Forelimb muscle (tissue), 1 donor: ENCODE measurements around the gene GSDMA. TPM values are rescaled to one million over a fixed set of nuclear protein-coding genes. Genes with fewer than 3 reads are reported as not detected.
"Not testable (repeated sequence)": the region's sequence is repeated elsewhere in the genome, so short reads cannot be mapped to it uniquely, and the experiment has no call there.

Experiments used
- DNase-seq: peaks from one replicate; pipeline ENCODE4 v3.0.0-alpha.2; 2013; ENCODE audit warnings: low read depth
- polyA plus RNA-seq: library from polyadenylated mRNA; unstranded; fragments of 120-200 nt; gene quantifications from one replicate; pipeline ENCODE4 v1.2.1, GENCODE V29; 2013; ENCODE audit not compliant: insufficient read length

Gene GSDMA
- polyA plus RNA-seq, 1 donor = 0.16 TPM

- DNase-seq = no peak
These were observed 34.0 kb downstream of the GSDMA start for GRCh38 chr17:39996800-39997199.

- DNase-seq = no peak
These were observed 34.7 kb downstream of the GSDMA start for GRCh38 chr17:39997543-39997942.

DNA sequence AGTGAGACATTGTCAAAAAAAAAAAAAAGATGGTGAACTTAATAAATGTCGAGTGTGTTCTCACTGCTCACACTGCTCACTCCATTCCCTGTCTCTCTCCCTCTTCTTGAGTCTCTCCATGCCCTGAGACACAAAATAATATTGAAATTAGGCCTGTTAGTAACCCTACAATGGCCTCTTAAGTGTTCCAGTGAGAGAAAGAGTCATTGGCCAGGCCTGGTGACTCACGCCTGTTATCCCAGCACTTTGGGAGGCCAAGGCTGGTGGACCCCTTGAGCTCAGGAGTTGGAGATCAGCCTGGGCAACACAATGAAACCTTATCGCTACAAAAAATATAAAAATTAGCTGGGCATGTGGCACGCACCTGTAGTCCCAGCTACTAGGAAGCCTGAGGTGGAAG, 36.3 kb downstream of the GSDMA start:
- no peak for DNase-seq

DNA sequence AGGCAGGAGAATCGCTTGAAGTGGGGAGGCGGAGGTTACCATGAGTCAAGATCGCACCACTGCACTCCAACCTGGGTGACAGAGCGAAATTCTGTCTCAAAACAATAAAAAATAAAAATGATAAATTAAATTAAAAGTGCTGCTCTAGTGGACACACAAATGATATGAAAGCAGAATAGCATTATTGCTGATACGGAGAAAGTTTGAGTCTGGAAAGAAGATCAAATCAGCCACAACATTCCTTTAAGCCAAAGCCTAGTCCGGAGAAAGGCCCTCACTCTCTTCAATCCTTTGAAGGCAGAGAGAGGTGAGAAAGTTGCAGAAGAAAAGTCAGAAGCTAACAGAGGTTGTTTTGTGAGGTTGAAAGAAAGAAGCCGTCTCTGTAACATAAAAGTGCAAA, 37.4 kb downstream of the GSDMA start:
- DNase-seq = no peak

- DNase-seq = not testable (repeated sequence)
These were observed 38.5 kb downstream of the GSDMA start for GRCh38 chr17:40001335-40001734.

DNA sequence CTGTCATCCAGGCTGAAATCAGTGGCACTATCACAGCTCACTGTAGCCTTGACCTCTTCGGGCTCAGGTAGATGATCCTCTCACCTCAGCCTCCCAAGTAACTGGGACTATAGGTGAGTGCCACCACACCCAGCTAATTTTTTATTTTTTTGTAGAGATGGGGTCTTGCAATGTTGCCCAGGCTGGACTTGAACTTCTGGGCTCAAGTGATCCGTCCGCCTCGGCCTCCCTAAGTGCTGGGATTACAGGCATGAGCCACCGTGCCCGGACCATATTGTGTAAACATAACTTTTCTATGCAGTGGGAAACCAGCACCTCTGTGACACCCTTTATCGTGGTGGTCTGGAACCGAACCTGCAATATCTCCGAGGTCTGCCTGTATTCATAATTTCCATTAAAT, 41.3 kb downstream of the GSDMA start:
- DNase-seq = no peak

DNA sequence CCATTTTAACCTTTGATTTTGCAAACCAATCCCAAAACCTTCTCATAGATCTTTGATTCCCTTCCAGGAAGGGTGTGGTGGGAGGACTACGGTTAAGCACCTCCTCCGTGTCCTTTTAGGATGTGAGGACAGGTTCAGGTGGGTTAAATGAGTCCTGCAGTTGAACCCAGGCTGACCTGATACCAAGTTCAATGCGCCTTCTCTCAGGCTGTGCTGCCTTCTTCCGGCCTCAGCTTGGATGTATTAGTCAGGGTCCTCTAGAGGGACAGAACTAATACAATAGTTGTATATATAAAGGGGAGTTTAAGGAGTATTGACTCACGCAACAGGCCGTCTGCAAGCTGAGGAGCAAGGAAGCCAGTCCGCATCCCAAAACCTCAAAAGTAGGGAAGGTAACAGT, 41.9 kb downstream of the GSDMA start:
- DNase-seq = no peak

DNA sequence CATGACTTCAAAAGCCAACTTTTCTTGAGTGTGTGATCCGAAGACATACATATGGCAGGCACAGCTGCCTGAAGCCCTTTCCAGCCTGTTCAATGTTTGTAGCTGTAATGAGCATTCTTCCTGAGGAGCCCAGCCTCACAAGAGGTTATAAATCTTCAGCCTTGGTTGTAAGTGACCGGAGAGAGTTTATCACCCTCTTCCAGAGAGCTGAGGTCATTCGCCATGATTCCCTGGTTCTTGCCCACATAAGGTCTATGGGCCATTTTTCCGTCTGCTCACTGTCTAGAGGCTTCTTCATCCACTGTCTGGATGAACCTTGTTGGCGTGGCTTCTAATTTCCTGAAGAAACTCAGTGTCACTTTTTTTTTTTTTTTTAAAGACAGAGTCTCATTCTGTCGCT, 42.7 kb downstream of the GSDMA start:
- no peak for DNase-seq

DNA sequence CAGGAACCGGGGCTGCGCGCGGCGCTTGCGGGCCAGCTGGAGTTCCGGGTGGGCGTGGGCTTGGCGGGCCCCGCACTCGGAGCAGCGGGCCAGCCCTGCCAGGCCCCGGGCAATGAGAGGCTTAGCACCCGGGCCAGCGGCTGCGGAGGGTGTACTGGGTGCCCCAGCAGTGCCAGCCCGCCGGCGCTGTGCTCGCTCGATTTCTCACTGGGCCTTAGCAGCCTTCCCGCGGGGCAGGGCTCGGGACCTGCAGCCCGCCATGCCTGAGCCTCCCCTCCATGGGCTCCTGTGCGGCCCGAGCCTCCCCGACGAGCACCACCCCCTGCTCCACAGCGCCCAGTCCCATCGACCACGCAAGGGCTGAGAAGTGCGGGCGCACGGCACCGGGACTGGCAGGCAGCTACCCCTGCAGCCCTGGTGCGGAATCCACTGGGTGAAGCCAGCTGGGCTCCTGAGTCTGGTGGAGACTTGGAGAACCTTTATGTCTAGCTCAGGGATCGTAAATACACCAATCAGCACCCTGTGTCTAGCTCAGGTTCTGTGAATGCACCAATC, 48.2 kb downstream of the GSDMA start:
- DNase-seq = not testable (repeated sequence)

DNA sequence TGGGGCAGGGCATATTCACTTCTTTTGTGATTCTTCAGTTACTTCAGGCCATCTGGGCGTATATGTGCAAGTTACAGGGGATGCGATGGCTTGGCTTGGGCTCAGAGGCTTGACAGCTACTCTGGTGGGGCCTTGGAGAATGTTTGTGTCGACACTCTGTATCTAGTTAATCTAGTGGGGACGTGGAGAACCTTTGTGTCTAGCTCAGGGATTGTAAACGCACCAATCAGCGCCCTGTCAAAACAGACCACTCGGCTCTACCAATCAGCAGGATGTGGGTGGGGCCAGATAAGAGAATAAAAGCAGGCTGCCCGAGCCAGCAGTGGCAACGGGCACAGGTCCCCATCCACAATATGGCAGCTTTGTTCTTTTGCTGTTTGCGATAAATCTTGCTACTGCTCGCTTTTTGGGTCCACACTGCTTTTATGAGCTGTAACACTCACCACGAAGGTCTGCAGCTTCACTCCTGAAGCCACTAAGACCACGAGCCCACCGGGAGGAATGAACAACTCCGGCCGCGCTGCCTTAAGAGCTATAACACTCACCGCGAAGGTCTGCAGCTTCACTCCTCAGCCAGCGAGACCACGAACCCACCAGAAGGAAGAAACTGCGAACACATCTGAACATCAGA, 49.3 kb downstream of the GSDMA start:
- DNase-seq = not testable (repeated sequence)

GRCh38 chr17:40014375-40014980, 51.7 kb downstream of the GSDMA start:
- no peak for DNase-seq

DNA sequence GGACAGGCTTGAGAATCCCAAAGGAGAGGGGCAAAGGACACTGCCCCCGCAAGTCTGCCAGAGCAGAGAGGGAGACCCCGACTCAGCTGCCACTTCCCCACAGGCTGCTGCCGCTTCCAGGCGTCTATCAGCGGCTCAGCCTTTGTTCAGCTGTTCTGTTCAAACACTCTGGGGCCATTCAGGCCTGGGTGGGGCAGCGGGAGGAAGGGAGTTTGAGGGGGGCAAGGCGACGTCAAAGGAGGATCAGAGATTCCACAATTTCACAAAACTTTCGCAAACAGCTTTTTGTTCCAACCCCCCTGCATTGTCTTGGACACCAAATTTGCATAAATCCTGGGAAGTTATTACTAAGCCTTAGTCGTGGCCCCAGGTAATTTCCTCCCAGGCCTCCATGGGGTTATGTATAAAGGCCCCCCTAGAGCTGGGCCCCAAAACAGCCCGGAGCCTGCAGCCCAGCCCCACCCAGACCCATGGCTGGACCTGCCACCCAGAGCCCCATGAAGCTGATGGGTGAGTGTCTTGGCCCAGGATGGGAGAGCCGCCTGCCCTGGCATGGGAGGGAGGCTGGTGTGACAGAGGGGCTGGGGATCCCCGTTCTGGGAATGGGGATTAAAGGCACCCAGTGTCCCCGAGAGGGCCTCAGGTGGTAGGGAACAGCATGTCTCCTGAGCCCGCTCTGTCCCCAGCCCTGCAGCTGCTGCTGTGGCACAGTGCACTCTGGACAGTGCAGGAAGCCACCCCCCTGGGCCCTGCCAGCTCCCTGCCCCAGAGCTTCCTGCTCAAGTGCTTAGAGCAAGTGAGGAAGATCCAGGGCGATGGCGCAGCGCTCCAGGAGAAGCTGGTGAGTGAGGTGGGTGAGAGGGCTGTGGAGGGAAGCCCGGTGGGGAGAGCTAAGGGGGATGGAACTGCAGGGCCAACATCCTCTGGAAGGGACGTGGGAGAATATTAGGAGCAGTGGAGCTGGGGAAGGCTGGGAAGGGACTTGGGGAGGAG, 52.5 kb downstream of the GSDMA start, which contains the start of gene CSF3:
Gene CSF3 (plus strand): TSS at position 436 of the 993 bp plus-strand sequence. CDS start 35 bp downstream, at position 471.
- no peak for DNase-seq

DNA sequence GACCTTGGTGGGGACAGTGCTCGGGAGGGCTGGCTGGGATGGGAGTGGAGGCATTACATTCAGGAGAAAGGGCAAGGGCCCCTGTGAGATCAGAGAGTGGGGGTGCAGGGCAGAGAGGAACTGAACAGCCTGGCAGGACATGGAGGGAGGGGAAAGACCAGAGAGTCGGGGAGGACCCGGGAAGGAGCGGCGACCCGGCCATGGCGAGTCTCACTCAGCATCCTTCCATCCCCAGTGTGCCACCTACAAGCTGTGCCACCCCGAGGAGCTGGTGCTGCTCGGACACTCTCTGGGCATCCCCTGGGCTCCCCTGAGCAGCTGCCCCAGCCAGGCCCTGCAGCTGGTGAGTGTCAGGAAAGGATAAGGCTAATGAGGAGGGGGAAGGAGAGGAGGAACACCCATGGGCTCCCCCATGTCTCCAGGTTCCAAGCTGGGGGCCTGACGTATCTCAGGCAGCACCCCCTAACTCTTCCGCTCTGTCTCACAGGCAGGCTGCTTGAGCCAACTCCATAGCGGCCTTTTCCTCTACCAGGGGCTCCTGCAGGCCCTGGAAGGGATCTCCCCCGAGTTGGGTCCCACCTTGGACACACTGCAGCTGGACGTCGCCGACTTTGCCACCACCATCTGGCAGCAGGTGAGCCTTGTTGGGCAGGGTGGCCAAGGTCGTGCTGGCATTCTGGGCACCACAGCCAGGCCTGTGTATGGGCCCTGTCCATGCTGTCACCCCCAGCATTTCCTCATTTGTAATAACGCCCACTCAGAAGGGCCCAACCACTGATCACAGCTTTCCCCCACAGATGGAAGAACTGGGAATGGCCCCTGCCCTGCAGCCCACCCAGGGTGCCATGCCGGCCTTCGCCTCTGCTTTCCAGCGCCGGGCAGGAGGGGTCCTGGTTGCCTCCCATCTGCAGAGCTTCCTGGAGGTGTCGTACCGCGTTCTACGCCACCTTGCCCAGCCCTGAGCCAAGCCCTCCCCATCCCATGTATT, 53.5 kb downstream of the GSDMA start:
- DNase-seq = no peak

- no peak for DNase-seq
These were observed 54.7 kb downstream of the GSDMA start for GRCh38 chr17:40017422-40018080.

DNA sequence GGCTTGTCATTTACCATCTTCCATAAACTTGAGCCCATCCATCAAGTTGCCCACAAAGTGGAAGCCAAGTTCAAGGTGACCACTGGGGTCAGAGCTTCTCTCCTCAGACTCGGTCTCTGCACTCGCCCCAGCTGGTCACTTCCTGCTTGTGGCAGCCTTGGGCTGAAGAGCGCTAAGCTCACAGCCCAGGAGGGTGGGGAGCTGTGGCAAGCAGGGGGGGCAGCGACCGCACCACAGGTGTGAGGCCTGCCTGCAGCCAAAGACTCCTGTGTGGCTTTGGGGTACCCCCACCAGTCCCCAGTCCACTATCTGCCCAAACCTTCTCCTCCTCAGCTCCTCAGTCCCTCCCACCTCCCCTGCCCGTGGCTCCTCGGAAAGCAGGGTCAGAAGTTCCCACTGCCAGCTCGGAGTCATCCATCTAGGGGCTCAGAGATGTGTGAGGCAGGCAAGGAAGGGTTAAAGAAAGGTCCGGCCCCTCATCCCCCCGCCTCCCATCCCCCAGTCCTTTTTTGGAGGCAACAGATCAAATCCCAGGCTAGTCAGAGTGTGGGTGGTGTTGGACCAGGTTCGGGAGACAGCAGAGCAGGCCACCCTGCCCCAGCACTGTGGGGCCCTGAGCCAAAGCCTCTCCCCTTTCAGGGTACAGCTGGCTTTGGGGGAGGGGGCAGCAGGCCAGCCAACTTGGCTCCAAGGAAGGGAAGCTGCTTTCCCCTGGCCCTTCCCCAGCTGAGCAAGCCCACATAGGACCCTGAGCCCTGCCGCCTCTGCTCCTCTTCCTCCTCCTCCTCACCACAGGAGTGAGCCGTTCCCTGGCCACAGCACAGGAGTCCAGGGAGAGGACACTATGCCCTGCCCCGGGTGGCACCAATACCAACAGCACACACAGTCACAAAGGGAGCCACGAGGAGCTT, 55.7 kb downstream of the GSDMA start:
- no peak for DNase-seq

- no peak for DNase-seq
These were observed 56.6 kb downstream of the GSDMA start for GRCh38 chr17:40019140-40019991.

DNA sequence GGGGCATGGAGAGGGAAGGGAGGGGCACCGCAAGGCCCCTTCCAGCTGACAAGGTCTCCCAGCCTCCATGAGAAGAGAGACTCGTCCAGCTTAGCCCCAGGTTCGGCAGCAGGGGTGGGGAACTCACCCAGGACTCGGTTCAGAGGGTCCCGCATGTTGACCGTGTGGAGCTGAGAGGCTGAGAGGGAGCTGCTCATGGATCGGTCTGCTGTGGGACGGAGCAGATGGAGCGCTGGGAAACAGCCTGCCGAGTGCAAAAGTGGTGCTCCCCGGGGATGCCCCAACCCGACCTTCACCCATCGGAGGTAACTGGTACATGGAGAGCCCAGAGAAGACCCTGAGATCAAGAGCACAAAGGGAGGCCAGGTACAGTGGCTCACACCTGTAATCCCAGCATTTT, 57.3 kb downstream of the GSDMA start:
- DNase-seq = no peak

GRCh38 chr17:40021451-40021971, 58.7 kb downstream of the GSDMA start:
- no peak for DNase-seq
